PFSK-1 (cell line): ENCODE results near the gene ACSM3.

Experiments
- FOXP2 ChIP-seq: optimal IDR thresholded peaks from 2 replicates; pipeline ENCODE3; 2011; ENCODE audit warnings: borderline replicate concordance, control low read depth, inconsistent platforms; ENCODE audit not compliant: insufficient read depth; ENCODE audit errors: extremely low read length, extremely low read depth
- POLR2AphosphoS5 ChIP-seq: IDR thresholded peaks from 2 replicates; pipeline ENCODE4 v1.6.1; 2012; ENCODE audit warnings: low read depth, mild to moderate bottlenecking, control low read depth, low read length, moderate library complexity
- SIN3A ChIP-seq: IDR thresholded peaks from 2 replicates; pipeline ENCODE4 v1.6.1; 2012; ENCODE audit warnings: mild to moderate bottlenecking, low read length, moderate library complexity, borderline replicate concordance; ENCODE audit not compliant: insufficient read depth
- TAF1 ChIP-seq: IDR thresholded peaks from 2 replicates; pipeline ENCODE4 v1.6.1; 2012; ENCODE audit warnings: low read length, control low read depth, borderline replicate concordance; ENCODE audit not compliant: insufficient read depth
- TF ChIP-seq, protein P1 (sequence below), 2 experiments: IDR thresholded peaks; 2 replicates each; pipeline versions ENCODE4 v1.6.1 to v1.8.0; 2011 to 2012; ENCODE audit warnings: low read depth in 2 of 2, low read length in 2 of 2, control low read depth in 1 of 2, inconsistent platforms in 1 of 2, mild to moderate bottlenecking in 1 of 2, moderate library complexity in 1 of 2; ENCODE audit not compliant: insufficient read depth in 1 of 2

The ACSM3 gene

DNA sequence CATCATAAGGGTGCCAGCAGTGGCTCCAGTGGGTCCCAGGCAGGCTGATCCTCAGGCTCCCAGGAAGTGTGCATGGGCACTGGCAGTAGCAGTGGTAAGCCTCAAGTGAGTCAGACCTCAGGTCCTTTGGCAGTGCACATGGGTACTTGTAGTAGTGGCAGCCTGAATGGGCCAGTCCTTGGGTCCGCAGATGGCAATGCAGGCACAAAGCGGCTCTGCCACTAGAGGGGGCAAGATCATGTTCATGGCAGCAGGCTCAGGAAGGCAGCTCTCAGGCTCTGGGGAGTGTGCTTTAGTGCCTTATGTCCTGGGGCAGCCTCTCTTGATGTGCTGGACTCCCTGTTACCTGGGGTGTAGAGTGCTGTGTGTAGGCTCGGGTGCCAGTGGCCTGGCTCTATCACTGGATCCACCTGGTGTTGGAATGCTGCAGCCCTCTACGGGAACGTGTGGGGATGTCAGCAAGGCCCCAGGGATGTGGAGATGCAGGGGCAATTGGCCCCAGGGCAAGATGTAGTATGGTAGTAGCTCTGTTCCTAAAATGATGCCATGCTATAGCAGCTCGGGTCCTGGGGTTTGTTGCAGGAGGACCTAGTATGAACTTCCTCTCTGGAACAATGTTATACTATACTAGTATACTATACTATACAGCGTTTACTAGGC, 11.0 kb downstream of the ACSM3 start:
- TF ChIP-seq SIN3A (no peak), POLR2AphosphoS5 (no peak), FOXP2 (no peak), TAF1 (no peak)
- TF ChIP-seq, protein P1, sequence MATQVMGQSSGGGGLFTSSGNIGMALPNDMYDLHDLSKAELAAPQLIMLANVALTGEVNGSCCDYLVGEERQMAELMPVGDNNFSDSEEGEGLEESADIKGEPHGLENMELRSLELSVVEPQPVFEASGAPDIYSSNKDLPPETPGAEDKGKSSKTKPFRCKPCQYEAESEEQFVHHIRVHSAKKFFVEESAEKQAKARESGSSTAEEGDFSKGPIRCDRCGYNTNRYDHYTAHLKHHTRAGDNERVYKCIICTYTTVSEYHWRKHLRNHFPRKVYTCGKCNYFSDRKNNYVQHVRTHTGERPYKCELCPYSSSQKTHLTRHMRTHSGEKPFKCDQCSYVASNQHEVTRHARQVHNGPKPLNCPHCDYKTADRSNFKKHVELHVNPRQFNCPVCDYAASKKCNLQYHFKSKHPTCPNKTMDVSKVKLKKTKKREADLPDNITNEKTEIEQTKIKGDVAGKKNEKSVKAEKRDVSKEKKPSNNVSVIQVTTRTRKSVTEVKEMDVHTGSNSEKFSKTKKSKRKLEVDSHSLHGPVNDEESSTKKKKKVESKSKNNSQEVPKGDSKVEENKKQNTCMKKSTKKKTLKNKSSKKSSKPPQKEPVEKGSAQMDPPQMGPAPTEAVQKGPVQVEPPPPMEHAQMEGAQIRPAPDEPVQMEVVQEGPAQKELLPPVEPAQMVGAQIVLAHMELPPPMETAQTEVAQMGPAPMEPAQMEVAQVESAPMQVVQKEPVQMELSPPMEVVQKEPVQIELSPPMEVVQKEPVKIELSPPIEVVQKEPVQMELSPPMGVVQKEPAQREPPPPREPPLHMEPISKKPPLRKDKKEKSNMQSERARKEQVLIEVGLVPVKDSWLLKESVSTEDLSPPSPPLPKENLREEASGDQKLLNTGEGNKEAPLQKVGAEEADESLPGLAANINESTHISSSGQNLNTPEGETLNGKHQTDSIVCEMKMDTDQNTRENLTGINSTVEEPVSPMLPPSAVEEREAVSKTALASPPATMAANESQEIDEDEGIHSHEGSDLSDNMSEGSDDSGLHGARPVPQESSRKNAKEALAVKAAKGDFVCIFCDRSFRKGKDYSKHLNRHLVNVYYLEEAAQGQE (IDR thresholded peaks at IDR 0.05; ENCODE audit: insufficient read depth in 1 of 2, low read depth in 2 of 2, low read length in 2 of 2), result no peak

DNA sequence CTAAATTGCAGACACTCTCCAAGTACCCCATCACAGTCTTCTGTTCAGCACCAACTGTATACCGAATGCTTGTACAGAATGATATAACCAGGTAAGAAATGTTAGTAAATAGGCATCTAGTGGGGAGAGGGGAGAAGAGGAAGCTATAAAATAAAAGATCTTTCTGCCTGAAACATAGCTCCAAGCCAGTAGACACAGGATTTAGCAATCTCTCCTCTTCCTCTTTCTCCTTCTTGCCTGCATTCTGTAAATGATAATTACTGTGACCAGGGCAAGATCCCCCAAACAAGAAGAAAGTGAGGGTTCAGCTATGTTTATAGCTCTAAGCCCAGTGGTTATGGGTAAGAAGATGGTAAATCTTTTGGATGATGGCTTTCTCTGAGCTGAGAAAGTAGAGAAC, 17.9 kb downstream of the ACSM3 start:
- no peak for TF ChIP-seq TAF1

DNA sequence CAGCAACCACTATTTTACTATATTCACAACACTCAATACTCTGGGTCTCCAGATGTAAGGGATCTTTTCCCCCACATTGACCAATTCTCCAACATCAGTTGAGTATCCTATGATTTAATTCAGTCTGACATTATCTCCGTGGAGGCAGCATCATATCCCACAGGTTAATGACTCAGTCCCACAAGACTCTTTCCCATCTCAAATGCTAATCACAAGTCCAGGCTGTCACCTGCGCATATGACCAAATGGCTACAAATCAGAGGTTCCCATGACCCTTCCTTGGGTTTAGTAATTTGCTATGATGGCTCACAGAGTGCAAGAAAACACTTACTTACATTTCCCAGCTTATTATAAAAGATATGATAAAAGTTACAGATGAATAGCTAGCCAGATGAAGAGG, 18.7 kb downstream of the ACSM3 start:
- TF ChIP-seq, protein P1 (IDR thresholded peaks at IDR 0.05; ENCODE audit: insufficient read depth in 1 of 2, low read depth in 2 of 2, low read length in 2 of 2), result no peak
- TF ChIP-seq POLR2AphosphoS5 (no peak), SIN3A (no peak), TAF1 (no peak), FOXP2 (no peak)

DNA sequence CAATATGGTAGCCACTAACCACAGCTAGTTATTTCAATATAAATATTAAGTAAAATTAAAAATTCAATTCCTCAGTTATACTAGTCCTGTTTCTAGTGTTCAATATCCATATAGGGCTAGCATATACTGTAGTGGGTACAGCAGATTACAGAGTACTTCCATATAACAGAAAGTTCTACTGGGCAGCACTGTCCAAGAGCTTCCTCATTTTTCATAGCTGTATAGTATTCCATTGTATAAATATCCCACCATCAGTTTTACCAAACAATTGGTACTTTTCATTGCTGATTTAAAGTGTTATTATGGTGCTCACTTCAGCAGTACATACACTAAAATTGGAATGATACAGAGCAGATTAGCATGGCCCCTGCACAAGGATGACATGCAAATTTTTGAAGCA, 20.4 kb downstream of the ACSM3 start:
- TF ChIP-seq FOXP2 (no peak), POLR2AphosphoS5 (no peak), TAF1 (no peak), SIN3A (no peak)
- TF ChIP-seq, protein P1 (IDR thresholded peaks at IDR 0.05; ENCODE audit: insufficient read depth in 1 of 2, low read depth in 2 of 2, low read length in 2 of 2), result no peak

DNA sequence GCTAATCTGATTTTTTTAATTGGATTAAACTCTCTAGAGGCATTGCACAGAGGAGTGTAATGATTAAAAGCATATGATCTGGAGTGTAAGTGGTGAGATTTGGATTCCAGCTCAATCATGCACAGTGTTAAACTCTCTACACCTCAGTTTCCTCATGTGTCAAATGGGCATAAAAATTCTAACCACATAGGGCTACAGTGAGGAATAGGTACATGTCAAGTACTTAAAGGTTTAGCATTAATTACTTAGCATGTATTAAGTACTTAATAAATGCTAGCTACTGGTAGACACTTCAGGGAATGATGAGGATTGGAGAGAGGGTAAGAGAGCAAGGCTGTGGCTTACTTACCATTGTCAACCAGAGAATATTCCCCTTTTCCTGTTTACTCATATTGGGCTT, 25.3 kb downstream of the ACSM3 start:
- TF ChIP-seq TAF1, result no peak
- TF ChIP-seq POLR2AphosphoS5, result no peak
- TF ChIP-seq, protein P1 (IDR thresholded peaks at IDR 0.05; ENCODE audit: insufficient read depth in 1 of 2, low read depth in 2 of 2, low read length in 2 of 2), result no peak
- no peak for TF ChIP-seq FOXP2
- TF ChIP-seq SIN3A, result no peak
